Renal pelvis (tissue), 4 donors: ENCODE data around the gene IGFBP4. TPM values are rescaled to one million over a fixed set of nuclear protein-coding genes. Genes with fewer than 3 reads are reported as not detected.

Experiments
- DNase-seq: peaks from one replicate; pipeline ENCODE4 v3.0.0-alpha.2; 2013
- polyA plus RNA-seq, 3 donors: library from polyadenylated mRNA; unstranded; fragments of 120-200 nt; gene quantifications; one replicate each; pipeline ENCODE4 v1.2.1, GENCODE V29; 2013; ENCODE audit not compliant: insufficient read length in 3 of 3

Gene IGFBP4
- polyA plus RNA-seq, 3 donors: 341 to 358 (median 349) TPM

DNA sequence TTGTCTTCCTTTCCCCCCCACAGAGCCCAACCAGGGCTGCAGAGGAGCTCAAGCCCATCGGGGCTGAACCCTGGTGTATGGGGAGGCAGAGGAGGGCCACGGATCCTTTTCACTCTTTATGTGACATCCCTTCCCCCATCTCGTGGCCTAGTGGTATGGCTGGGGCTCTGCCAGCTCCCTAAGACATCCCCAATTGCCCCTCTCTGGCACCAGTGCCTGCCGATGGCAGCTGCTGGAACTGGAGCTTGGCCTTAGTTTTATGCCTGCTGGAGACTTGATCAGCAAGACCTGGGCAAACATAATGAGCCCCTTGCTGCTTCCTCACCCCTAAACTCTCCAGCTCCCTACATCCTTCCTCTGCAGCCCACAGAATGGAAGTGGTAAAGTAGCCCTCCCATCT is 17.5 kb upstream of the IGFBP4 start:
- no peak for DNase-seq

DNA sequence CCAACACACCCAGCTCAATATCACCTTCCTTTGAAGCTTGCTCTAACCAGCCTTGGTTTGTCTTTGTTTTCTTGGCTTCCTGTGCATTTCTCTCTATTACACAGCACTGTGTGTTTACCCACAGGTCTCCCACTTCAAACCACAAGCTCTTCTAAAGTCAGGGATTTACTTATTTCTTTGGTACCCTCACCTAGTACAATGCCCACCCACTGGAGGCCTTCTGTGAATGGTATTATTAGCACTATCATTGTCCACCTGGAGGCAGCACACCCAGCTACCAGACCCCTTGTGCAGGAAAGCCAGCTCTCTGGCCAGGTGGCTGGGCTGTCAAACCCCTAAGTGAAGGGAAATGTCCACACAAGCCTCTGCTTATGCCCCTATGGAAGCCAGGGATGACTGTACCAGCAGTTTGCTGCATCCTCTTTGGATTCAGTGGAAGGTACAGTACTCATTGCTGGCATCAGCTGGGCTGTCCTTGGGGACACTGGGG is 16.2 kb upstream of the IGFBP4 start:
- no peak for DNase-seq

GRCh38 chr17:40430272-40431230 is 12.7 kb upstream of the IGFBP4 start:
- DNase-seq: no peak

- no peak for DNase-seq
These were observed 12.0 kb upstream of the IGFBP4 start for GRCh38 chr17:40431231-40431602.

- no peak for DNase-seq
These were observed 10.3 kb upstream of the IGFBP4 start for GRCh38 chr17:40432864-40433528.

GRCh38 chr17:40433551-40434415 is 9.5 kb upstream of the IGFBP4 start:
- DNase-seq: no peak

GRCh38 chr17:40436636-40437035 is 6.6 kb upstream of the IGFBP4 start:
- no peak for DNase-seq

GRCh38 chr17:40437095-40437732 is 6.0 kb upstream of the IGFBP4 start:
- DNase-seq: no peak

GRCh38 chr17:40440166-40440565 is 3.1 kb upstream of the IGFBP4 start:
- DNase-seq: no peak

DNA sequence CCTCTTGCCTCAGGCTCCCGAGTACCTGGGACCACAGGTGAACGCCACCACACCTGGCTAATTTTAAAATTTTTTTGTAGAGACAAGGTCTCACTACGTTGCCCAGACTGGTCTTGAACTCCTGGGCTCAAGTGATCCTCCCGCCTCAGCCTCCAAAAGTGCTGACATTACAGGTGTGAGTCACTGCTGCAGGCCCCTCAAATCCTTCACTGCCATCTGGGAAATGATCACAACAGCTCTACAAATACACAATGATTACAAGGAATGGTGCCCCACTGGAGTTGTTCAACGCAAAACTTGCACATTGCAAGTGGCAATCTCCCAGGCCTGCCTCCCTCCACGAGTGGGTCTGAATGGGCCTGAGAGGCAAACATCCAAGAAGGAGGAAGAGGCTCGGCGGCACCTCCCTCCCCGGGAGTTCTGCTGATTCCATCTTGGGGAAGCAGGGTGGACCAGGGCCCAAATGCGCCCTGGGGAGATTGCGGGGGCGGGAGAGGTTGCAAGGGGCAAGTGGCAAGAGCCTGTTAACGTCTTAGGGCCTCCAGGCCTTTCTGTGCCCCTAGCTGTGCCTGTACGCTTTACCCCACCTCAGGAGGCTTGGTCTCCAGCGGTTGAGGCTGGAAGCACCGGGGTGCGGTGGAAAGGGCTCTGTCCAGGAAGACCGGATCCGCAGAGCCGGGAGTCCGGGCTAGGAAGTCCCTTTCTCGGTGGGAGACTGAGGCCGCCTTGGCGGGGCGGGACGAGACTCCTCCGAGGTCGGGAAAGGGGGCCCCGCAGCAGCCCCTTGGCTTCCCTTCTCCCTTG is 656 bp upstream of the IGFBP4 start:
- no peak for DNase-seq

DNA sequence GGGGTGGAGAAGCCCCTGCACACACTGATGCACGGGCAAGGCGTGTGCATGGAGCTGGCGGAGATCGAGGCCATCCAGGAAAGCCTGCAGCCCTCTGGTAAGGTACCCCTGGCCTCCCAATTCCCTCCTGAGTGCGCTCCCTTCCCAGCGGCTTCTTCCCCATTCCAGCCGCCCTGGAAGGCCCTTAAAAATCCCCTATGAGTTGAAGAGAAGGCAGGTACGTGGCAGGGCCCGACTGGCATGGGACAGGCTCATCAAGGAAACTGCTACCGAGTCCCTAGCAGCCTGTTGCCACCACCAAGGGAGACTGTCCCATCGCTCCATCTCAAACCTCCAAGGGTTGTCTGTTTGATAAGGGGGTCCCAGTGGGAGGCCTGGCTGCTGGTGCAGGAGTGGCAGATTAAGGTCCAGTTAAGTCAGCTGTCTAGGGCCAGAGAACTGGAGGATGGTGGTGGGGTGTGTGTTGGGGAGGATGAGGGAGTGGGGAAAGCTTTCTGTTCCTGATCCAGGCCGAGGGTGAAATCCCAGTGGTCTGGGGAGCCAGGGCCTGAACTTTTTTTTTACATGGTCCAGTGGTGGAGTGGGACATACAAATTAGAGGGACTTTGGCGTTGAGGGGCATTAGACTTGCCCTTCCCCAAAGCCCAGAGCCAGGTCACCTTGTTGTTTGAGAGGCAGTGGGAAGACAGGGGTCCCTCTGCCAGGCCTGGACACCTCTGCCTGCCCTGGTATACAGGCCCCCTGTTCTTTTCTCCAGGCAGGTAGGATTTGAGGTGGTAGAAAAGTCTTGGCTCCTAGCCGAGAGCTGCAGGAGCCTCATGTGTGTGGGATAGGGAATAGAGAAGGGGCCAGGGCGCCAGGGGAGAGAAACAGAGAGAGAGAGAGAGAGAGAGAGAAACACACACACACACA is 994 bp downstream of the IGFBP4 start:
- DNase-seq: no peak

DNA sequence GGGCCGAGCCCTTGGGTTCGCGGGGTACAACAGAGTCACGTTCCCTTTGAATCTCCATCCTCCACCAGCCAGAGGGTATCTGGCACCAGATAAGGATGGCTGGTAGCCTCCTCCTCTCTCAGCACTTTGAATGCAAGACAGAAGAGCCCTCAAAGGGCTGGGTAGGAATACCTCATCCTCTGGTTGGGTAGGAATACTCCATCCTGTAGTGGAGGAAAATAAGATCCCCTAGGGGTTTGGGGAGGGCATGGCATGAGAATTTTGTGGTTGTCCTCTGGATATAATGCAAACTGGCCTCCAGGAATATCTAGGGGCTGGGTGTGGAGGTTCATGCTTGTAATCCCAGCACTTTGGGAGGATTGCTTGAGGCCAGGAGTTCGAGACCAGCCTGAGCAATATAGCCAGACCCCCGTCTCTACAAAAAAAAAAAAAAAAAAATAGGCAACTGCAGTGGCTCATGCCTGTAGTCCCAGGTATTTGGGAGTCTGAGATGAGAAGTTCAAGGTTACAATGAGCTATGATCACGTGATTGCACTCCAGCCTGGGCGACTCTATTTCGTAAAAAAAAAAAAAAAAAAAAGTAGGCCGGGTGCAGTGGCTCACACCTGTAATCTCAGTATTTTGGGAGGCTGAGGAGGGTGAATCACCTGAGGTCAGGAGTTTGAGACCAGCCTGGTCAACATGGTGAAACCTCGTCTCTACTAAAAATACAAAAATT is 2.7 kb downstream of the IGFBP4 start:
- DNase-seq: no peak

DNA sequence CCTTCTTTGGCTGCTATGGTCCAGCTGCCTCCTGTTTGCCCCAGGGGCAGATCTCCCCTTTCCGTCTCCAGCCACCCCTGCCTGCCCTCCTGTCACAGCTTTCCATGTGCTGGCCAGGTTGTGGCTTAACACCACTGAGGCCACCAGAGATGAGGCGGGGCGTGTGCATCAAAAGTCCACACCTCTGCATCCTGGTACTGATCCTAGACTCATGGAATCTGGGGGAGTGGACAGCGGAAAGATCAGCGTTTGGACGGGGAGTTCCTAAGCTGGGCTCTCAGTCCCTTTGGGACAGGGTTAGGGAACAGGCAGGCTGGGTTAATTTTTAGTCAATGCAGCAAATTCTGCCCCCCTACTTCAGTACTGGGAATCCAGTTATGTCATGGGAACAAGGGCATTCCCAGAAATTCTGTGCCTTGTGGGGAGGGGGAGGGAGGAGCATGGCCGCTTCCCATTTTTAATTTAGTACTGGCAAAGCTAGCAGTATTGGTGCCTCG is 3.9 kb downstream of the IGFBP4 start:
- DNase-seq: no peak

DNA sequence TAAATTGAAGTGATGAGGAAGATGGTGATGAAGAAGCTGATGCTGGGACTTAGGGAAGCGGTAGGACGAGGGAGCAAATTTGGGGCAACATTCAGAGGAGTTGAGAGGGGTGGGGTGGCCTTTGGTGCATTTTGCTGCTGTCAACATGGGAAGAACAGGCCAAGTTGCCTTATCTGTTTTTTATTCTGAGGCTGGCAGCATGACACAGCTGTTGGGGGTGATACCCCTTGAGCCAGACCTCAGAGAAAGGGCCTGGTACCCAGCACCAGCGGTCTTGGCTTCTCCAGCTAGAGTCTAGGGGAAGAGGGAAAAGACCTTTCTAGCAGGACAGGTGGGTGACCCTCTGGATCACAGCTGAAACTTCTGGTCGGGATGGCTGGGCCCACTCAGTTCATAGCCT is 4.6 kb downstream of the IGFBP4 start:
- no peak for DNase-seq

GRCh38 chr17:40448213-40448638 is 5.0 kb downstream of the IGFBP4 start:
- no peak for DNase-seq

DNA sequence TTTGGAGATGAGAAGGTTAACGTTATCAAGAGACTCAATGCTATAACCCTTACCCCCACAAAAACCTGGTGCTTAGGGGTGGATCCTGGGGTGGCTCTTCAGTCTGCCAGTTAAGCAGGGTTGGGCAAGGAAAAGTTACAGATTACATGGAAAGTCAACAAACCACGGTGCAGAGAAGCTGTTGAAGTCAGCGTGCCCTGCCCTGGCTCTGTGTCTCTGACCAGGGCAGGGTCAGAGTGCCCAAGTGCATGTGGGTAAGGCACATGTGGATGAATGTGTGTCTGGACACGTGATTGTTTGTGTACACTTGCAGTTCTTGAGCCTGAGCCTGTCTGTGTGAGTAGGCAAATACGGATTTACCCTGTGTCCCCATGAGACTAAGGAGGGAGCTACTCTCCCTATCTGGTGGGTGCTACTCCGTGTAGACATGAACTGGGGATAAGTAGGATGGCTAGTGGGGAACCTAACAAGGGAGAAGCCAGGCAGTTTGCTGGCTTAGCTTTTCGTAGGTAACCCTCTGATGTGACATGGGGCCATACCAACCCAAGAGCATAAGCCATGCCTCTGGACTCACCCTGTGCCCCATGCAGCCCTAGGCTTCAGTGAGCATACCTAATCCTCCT is 5.5 kb downstream of the IGFBP4 start:
- DNase-seq: no peak

- no peak for DNase-seq
These were observed 6.9 kb downstream of the IGFBP4 start for GRCh38 chr17:40450175-40450574.

- no peak for DNase-seq
These were observed 8.2 kb downstream of the IGFBP4 start for GRCh38 chr17:40451420-40451819.
